ENCODE measurements around the gene LELP1.
A peak's percentile ranks its signal among the peaks of the same experiment; 100 is the strongest.

LELP1 gene

GRCh38 chr1:153229076-153229829 is 26.0 kb downstream of the LELP1 start:
- DNase-seq (ENCODE audit: low spot score) = peak; percentile 58

- no peak for DNase-seq (ENCODE audit: low spot score)
Measured at GRCh38 chr1:153231363-153231762, 28.1 kb downstream of the LELP1 start.

- no peak for DNase-seq (ENCODE audit: low spot score)
Measured at GRCh38 chr1:153231785-153232184, 28.6 kb downstream of the LELP1 start.

- no peak for DNase-seq (ENCODE audit: low spot score)
Measured at GRCh38 chr1:153232553-153232952, 29.3 kb downstream of the LELP1 start.

GRCh38 chr1:153233448-153233847 is 30.2 kb downstream of the LELP1 start:
- DNase-seq (ENCODE audit: low spot score) = no peak

GRCh38 chr1:153238527-153238926 is 35.3 kb downstream of the LELP1 start:
- DNase-seq (ENCODE audit: low spot score) = peak; percentile 39

GRCh38 chr1:153242160-153242559 is 38.9 kb downstream of the LELP1 start:
- DNase-seq (ENCODE audit: low spot score) = no peak

- no peak for DNase-seq (ENCODE audit: low spot score)
Measured at GRCh38 chr1:153245466-153245865, 42.2 kb downstream of the LELP1 start.

GRCh38 chr1:153246018-153246417 is 42.8 kb downstream of the LELP1 start:
- no peak for DNase-seq (ENCODE audit: low spot score)

GRCh38 chr1:153246825-153247224 is 43.6 kb downstream of the LELP1 start:
- DNase-seq (ENCODE audit: low spot score) = no peak

- no peak for DNase-seq (ENCODE audit: low spot score)
Measured at GRCh38 chr1:153248176-153248879, 45.1 kb downstream of the LELP1 start.

GRCh38 chr1:153250166-153250565 is 46.9 kb downstream of the LELP1 start:
- DNase-seq (ENCODE audit: low spot score) = no peak

- no peak for DNase-seq (ENCODE audit: low spot score)
Measured at GRCh38 chr1:153251087-153251486, 47.9 kb downstream of the LELP1 start.

- no peak for DNase-seq (ENCODE audit: low spot score)
Measured at GRCh38 chr1:153251562-153251961, 48.3 kb downstream of the LELP1 start.

- no peak for DNase-seq (ENCODE audit: low spot score)
Measured at GRCh38 chr1:153251988-153252387, 48.8 kb downstream of the LELP1 start.

- no peak for DNase-seq (ENCODE audit: low spot score)
Measured at GRCh38 chr1:153253076-153253475, 49.8 kb downstream of the LELP1 start.

- no peak for DNase-seq (ENCODE audit: low spot score)
Measured at GRCh38 chr1:153253693-153254092, 50.5 kb downstream of the LELP1 start.

Data from iPS-NIHi11 (cell line).